Suprapubic skin (tissue), 4 donors: ENCODE measurements around the gene PCMTD2. TPM values are rescaled to one million over a fixed set of nuclear protein-coding genes. Genes with fewer than 3 reads are reported as not detected.

Experiments
- DNase-seq, 2 donors: peaks; one replicate each; pipeline ENCODE4 v3.0.0-alpha.2; 2019; ENCODE audit warnings: low spot score in 2 of 2
- H3K27ac ChIP-seq: fragments of 200-600 bp; sonication (generic); one replicate; pipeline ENCODE4 v1.5.1; 2019
- H3K27me3 ChIP-seq: fragments of 200-600 bp; sonication (generic); one replicate; pipeline ENCODE4 v1.5.1; 2019
- H3K36me3 ChIP-seq: fragments of 200-600 bp; sonication (generic); one replicate; pipeline ENCODE4 v1.5.1; 2019
- H3K4me1 ChIP-seq: fragments of 200-600 bp; sonication (generic); one replicate; pipeline ENCODE4 v1.5.1; 2019
- H3K4me3 ChIP-seq: fragments of 200-600 bp; sonication (generic); one replicate; pipeline ENCODE4 v1.5.1; 2019; ENCODE audit warnings: mild to moderate bottlenecking
- H3K9me3 ChIP-seq: fragments of 200-600 bp; sonication (generic); one replicate; pipeline ENCODE4 v1.5.1; 2019
- CTCF ChIP-seq, 2 donors: fragments of 200-600 bp in 1 of 2; fragments of 450-650 bp in 1 of 2; sonication (generic) in 1 of 2; IDR thresholded peaks; one replicate each; pipeline ENCODE4 v1.5.1; 2016 to 2019; ENCODE audit warnings: antibody characterized with exemption in 2 of 2, mild to moderate bottlenecking in 1 of 2, moderate library complexity in 1 of 2
- EP300 ChIP-seq: sonication (generic); formaldehyde crosslinking; IDR thresholded peaks from one replicate; pipeline ENCODE4 v1.6.1; 2017; ENCODE audit warnings: antibody characterized with exemption
- POLR2A ChIP-seq, 2 donors: fragments of 450-650 bp; IDR thresholded peaks; one replicate each; pipeline ENCODE4 v1.6.1; 2017; ENCODE audit warnings: antibody characterized with exemption in 2 of 2, mild to moderate bottlenecking in 2 of 2, moderate library complexity in 2 of 2
- POLR2AphosphoS5 ChIP-seq, 3 donors: sonication (generic); formaldehyde crosslinking; IDR thresholded peaks; one replicate each; pipeline ENCODE4 v1.6.1; 2017; ENCODE audit warnings: antibody characterized with exemption in 3 of 3
- WGBS: methylation state at CpG from one replicate; pipeline ENCODE4 v1.1.5; 2018; 5-methylcytosine and 5-hydroxymethylcytosine counted together
- total RNA-seq, 4 donors: library from RNA; depleted of rRNA; stranded (reverse); fragments of >200 nt; gene quantifications; one replicate each; pipeline ENCODE4 v1.1.0, GENCODE V29; 2016

The PCMTD2 gene
- total RNA-seq, 4 donors from 2014 or later = 102 to 245 (median 147) TPM

GRCh38 chr20:64224351-64225170 lies 31.0 kb upstream of the PCMTD2 start:
- no peak for TF ChIP-seq POLR2AphosphoS5 (IDR thresholded peaks at IDR 0.05)
- TF ChIP-seq CTCF (IDR thresholded peaks at IDR 0.05) = no peak
- TF ChIP-seq POLR2A (IDR thresholded peaks at IDR 0.05) = no peak
- TF ChIP-seq EP300 = no peak
- no peaks in the 10 kb centered on the region for H3K9me3 ChIP-seq
- peaks cover 37% of the 10 kb centered on the region for H3K27me3 ChIP-seq
- H3K36me3 ChIP-seq = no peaks in the 10 kb centered on the region
- peaks cover 15% of the 10 kb centered on the region for H3K4me1 ChIP-seq
- no peak overlapping the region for H3K4me3 ChIP-seq
- DNase-seq = no peak
- WGBS = 54% methylated on average over 10 of the region's 10 CpGs
- H3K27ac ChIP-seq = no peak overlapping the region

- H3K4me1 ChIP-seq = peaks cover 16% of the 10 kb centered on the region
- TF ChIP-seq EP300 = no peak
- TF ChIP-seq POLR2AphosphoS5 (IDR thresholded peaks at IDR 0.05) = no peak
- TF ChIP-seq CTCF (IDR thresholded peaks at IDR 0.05) = no peak
- TF ChIP-seq POLR2A (IDR thresholded peaks at IDR 0.05) = no peak
- no peaks in the 10 kb centered on the region for H3K9me3 ChIP-seq
- H3K36me3 ChIP-seq = no peaks in the 10 kb centered on the region
- peaks cover 30% of the 10 kb centered on the region for H3K27me3 ChIP-seq
- DNase-seq = no peak
- H3K4me3 ChIP-seq = no peak overlapping the region
- no peak overlapping the region for H3K27ac ChIP-seq
- WGBS = 85% methylated on average over 12 of the region's 14 CpGs
Measured at GRCh38 chr20:64225171-64225595, 30.4 kb upstream of the PCMTD2 start.

GRCh38 chr20:64225828-64226598 lies 29.5 kb upstream of the PCMTD2 start:
- no peak for TF ChIP-seq CTCF (IDR thresholded peaks at IDR 0.05)
- TF ChIP-seq POLR2A (IDR thresholded peaks at IDR 0.05) = no peak
- TF ChIP-seq EP300 = no peak
- no peak for TF ChIP-seq POLR2AphosphoS5 (IDR thresholded peaks at IDR 0.05)
- H3K36me3 ChIP-seq = no peaks in the 10 kb centered on the region
- H3K27ac ChIP-seq = no peak overlapping the region
- H3K4me3 ChIP-seq = no peak overlapping the region
- 95% methylated on average over 11 of the region's 14 CpGs for WGBS
- peaks cover 23% of the 10 kb centered on the region for H3K27me3 ChIP-seq
- H3K4me1 ChIP-seq = peaks cover 16% of the 10 kb centered on the region
- H3K9me3 ChIP-seq = no peaks in the 10 kb centered on the region
- DNase-seq = no peak

DNA sequence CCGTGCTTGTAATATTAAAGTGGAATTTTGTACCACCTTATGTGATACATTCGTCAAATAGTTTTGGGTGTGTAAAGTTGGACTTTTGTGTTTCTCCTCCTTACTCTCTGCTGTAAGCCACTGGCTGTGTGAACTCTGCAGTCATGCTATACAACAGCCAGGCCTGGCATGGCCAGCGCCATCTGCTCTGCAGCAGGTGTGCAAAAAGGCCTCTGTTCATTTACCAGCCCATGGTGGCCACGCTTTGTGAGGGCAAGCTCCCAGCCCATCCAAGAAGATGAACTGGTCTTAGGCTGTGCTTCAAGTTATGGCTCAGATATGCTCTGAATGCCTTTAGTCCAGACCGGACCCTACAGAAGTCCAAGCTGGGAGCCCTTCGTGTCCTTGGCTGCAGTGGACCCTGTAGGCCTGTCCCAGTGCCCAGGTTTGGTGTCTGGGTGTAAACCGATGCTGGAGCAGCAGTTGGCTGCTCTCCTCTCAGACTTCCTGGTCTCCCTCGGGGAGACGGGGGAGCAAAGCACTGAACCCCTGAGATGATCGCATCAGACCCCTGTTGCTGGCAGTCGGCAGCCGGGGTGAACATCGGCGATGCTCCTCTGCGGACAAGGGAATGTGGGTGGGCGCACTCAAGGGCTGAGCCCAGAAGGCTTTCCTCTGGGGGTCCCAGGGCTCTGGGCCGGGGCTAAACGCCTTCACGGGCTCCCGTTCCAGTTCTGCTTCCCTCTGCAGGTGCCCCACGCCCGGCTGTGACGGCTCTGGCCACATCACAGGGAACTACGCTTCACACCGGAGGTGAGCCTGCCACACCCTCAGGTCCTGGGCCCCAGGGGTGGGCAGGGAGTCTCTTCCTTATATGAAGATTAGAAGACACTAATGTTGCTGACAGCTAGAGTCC lies 28.6 kb upstream of the PCMTD2 start:
- no peaks in the 10 kb centered on the region for H3K36me3 ChIP-seq
- peaks cover 14% of the 10 kb centered on the region for H3K27me3 ChIP-seq
- no peak for DNase-seq
- 86% methylated on average over 16 of the region's 25 CpGs for WGBS
- no peaks in the 10 kb centered on the region for H3K9me3 ChIP-seq
- no peak overlapping the region for H3K4me3 ChIP-seq
- H3K4me1 ChIP-seq = peaks cover 16% of the 10 kb centered on the region
- TF ChIP-seq POLR2AphosphoS5 (IDR thresholded peaks at IDR 0.05) = no peak
- TF ChIP-seq CTCF (IDR thresholded peaks at IDR 0.05) = no peak
- H3K27ac ChIP-seq = no peak overlapping the region
